Keratinocyte (primary cell): ENCODE measurements around the gene SRSF8. TPM values are rescaled to one million over a fixed set of nuclear protein-coding genes. Genes with fewer than 3 reads are reported as not detected.

ENCODE experiments used
- DNase-seq: peaks from one replicate; pipeline ENCODE4 v3.0.0-alpha.2; 2011; ENCODE audit warnings: low read depth, missing footprints, low spot score
- FAIRE-seq: peaks from 2 replicates; lab custom pipeline; 2011; peaks lifted over from hg19 to GRCh38; lab: Jason Lieb, UNC
- H2AFZ ChIP-seq: 2 replicates; pipeline ENCODE4 v1.6.0; 2012; ENCODE audit warnings: low read length, control low read depth, inconsistent platforms; ENCODE audit not compliant: control insufficient read depth
- H3K27ac ChIP-seq: 2 replicates; pipeline ENCODE4 v1.5.1; 2011; ENCODE audit warnings: low read length; ENCODE audit not compliant: control insufficient read depth, insufficient read depth
- H3K27me3 ChIP-seq: 3 replicates; pipeline ENCODE4 v1.6.0; 2011; ENCODE audit warnings: low read length; ENCODE audit not compliant: control insufficient read depth, insufficient read depth; ENCODE audit errors: extremely low read depth
- H3K36me3 ChIP-seq, 2 experiments: 2 replicates in 1 of 2; 3 replicates in 1 of 2; pipeline ENCODE4 v1.5.1; 2011; ENCODE audit warnings: low read length in 2 of 2, mild to moderate bottlenecking in 1 of 2; ENCODE audit not compliant: control insufficient read depth in 2 of 2, insufficient read depth in 2 of 2; ENCODE audit errors: extremely low read depth in 1 of 2
- H3K4me1 ChIP-seq: 3 replicates; pipeline ENCODE4 v1.5.1; 2011; ENCODE audit warnings: low read length; ENCODE audit not compliant: control insufficient read depth, insufficient read depth; ENCODE audit errors: extremely low read depth
- H3K4me2 ChIP-seq: 3 replicates; pipeline ENCODE4 v1.6.0; 2011; ENCODE audit warnings: low read depth, low read length; ENCODE audit not compliant: control insufficient read depth, insufficient read depth; ENCODE audit errors: extremely low read depth
- H3K4me3 ChIP-seq, 3 experiments: fragments of 200-600 bp in 1 of 3; sonication (generic) in 1 of 3; 2 replicates in 2 of 3; 3 replicates in 1 of 3; pipeline ENCODE4 v1.5.1; 2011 to 2016; ENCODE audit warnings: low read length in 3 of 3, mild to moderate bottlenecking in 3 of 3, control low read depth in 2 of 3, inconsistent platforms in 1 of 3, low read depth in 1 of 3, mixed read lengths in 1 of 3, mixed run types in 1 of 3, moderate library complexity in 1 of 3; ENCODE audit not compliant: control insufficient read depth in 2 of 3, insufficient read depth in 2 of 3; ENCODE audit errors: extremely low read depth in 1 of 3
- H3K79me2 ChIP-seq: 2 replicates; pipeline ENCODE4 v1.6.0; 2012; ENCODE audit warnings: low read length; ENCODE audit not compliant: control insufficient read depth, insufficient read depth
- H3K9ac ChIP-seq: 3 replicates; pipeline ENCODE4 v1.6.0; 2011; ENCODE audit warnings: low read length; ENCODE audit not compliant: control insufficient read depth, insufficient read depth; ENCODE audit errors: extremely low read depth
- H3K9me1 ChIP-seq: 3 replicates; pipeline ENCODE4 v1.6.0; 2011; ENCODE audit warnings: low read length; ENCODE audit not compliant: control insufficient read depth, insufficient read depth; ENCODE audit errors: extremely low read depth
- H3K9me3 ChIP-seq: 2 replicates; pipeline ENCODE4 v1.5.1; 2012; ENCODE audit warnings: low read depth, low read length; ENCODE audit not compliant: control insufficient read depth
- H4K20me1 ChIP-seq: 3 replicates; pipeline ENCODE4 v1.6.0; 2011; ENCODE audit warnings: low read length; ENCODE audit not compliant: control insufficient read depth, insufficient read depth; ENCODE audit errors: extremely low read depth
- CTCF ChIP-seq, 3 experiments: IDR thresholded peaks in 1 of 3; conservative IDR thresholded peaks in 1 of 3; optimal IDR thresholded peaks in 1 of 3; 2 replicates in 2 of 3; 3 replicates in 1 of 3; pipeline versions ENCODE3 to v1.5.1; 2011; ENCODE audit warnings: low read length in 3 of 3, mild to moderate bottlenecking in 3 of 3, moderate library complexity in 2 of 3, control low read depth in 1 of 3, inconsistent platforms in 1 of 3; ENCODE audit not compliant: insufficient read depth in 2 of 3; ENCODE audit errors: extremely low read depth in 1 of 3
- EZH2 ChIP-seq: IDR thresholded peaks from one replicate; pipeline ENCODE4 v1.6.1; 2012; ENCODE audit warnings: inconsistent platforms, mild to moderate bottlenecking, low read length, moderate library complexity
- dilution Hi-C: fragments of 300-500 bp; cut with MboI; formaldehyde crosslinking; loops from one replicate; pipeline ENCODE4 v1.7.0; 2020; ENCODE audit warnings: low sequenced_read_pairs; ENCODE audit not compliant: extremely low pct_ligation_motif_present
- polyA plus RNA-seq, 5 experiments: library from polyadenylated mRNA; depleted of rRNA in 3 of 5; stranded (reverse) in 3 of 5; stranded (forward) in 1 of 5; unstranded in 1 of 5; fragments of >200 nt; gene quantifications; 1 replicate in 1 of 5; 2 replicates in 3 of 5; 3 replicates in 1 of 5; pipeline versions ENCODE4 v1.2.1 to v1.2.3, GENCODE V29; 2011 to 2012; ENCODE audit warnings: missing spikeins in 2 of 5, low read depth in 1 of 5, low replicate concordance in 1 of 5

The SRSF8 gene
- polyA plus RNA-seq, 1 donor (not counting 4 experiments of a cell fraction or from before 2014, with no cell fraction given), result 47.7 TPM

- Histone ChIP-seq H3K4me1 (peaks cover 16% of the 10 kb centered on the region), H3K27me3 (no peaks in the 10 kb centered on the region), H3K9me3 (no peaks in the 10 kb centered on the region), H2AFZ (no peak overlapping the region), H3K79me2 (peaks cover 10% of the 10 kb centered on the region), H3K36me3 (no peaks in the 10 kb centered on the region), H3K4me2 (no peak overlapping the region), H3K9me1 (no peaks in the 10 kb centered on the region), H3K4me3 (no peak overlapping the region), H3K27ac (no peak overlapping the region), H3K9ac (no peak overlapping the region), H4K20me1 (no peaks in the 10 kb centered on the region)
- dilution Hi-C loops, result no loop called here
- DNase-seq, result no peak
- no peak for TF ChIP-seq EZH2
- no peak for TF ChIP-seq CTCF (optimal IDR thresholded peaks at IDR 0.05 in 1 of 3, IDR thresholded peaks at IDR 0.05 in 1 of 3, conservative IDR thresholded peaks at IDR 0.05 in 1 of 3; ENCODE audit: extremely low read depth in 1 of 3, insufficient read depth in 2 of 3, low read length in 3 of 3)
- no peak for FAIRE-seq
Measured at GRCh38 chr11:95100191-95100648, 33.5 kb downstream of the SRSF8 start.

GRCh38 chr11:95100856-95101507 is 34.3 kb downstream of the SRSF8 start:
- no peak overlapping the region for H3K4me2 ChIP-seq

More at GRCh38 chr11:95100856-95101507, 34.3 kb downstream of the SRSF8 start:
- H3K27ac ChIP-seq, result no peak overlapping the region
- FAIRE-seq, result no peak
- dilution Hi-C loops, result no loop called here
- no peak overlapping the region for H3K9ac ChIP-seq
- H3K79me2 ChIP-seq, result peaks cover 13% of the 10 kb centered on the region
- H3K27me3 ChIP-seq, result no peaks in the 10 kb centered on the region
- H3K4me1 ChIP-seq, result peaks cover 16% of the 10 kb centered on the region
- no peak overlapping the region for H3K4me3 ChIP-seq
- TF ChIP-seq CTCF (optimal IDR thresholded peaks at IDR 0.05 in 1 of 3, IDR thresholded peaks at IDR 0.05 in 1 of 3, conservative IDR thresholded peaks at IDR 0.05 in 1 of 3; ENCODE audit: extremely low read depth in 1 of 3, insufficient read depth in 2 of 3, low read length in 3 of 3), result no peak
- TF ChIP-seq EZH2, result no peak
- H2AFZ ChIP-seq, result no peak overlapping the region
- no peaks in the 10 kb centered on the region for H4K20me1 ChIP-seq
- H3K9me3 ChIP-seq, result no peaks in the 10 kb centered on the region
- no peaks in the 10 kb centered on the region for H3K9me1 ChIP-seq
- no peak for DNase-seq
- no peaks in the 10 kb centered on the region for H3K36me3 ChIP-seq
